NCI-H446 treated with DMSO at 0.1 percent for 48 hours (cell line): ENCODE measurements around the gene VGLL3.

Experiments
- DNase-seq: peaks from one replicate; lab custom pipeline; 2025; lab: John Stamatoyannopoulos, UW

The VGLL3 gene

GRCh38 chr3:86949850-86950249 is 41.1 kb downstream of the VGLL3 start:
- DNase-seq, result no peak

- DNase-seq, result no peak
These were observed 42.1 kb downstream of the VGLL3 start for GRCh38 chr3:86948822-86949221.

GRCh38 chr3:86942206-86942605 is 48.7 kb downstream of the VGLL3 start:
- DNase-seq, result no peak

- DNase-seq, result no peak
These were observed 52.4 kb downstream of the VGLL3 start for GRCh38 chr3:86938416-86939105.

- DNase-seq, result no peak
These were observed 53.6 kb downstream of the VGLL3 start for GRCh38 chr3:86937306-86937791.

GRCh38 chr3:86934851-86935250 is 56.1 kb downstream of the VGLL3 start:
- no peak for DNase-seq

- DNase-seq, result no peak
These were observed 60.1 kb downstream of the VGLL3 start for GRCh38 chr3:86930831-86931230.

GRCh38 chr3:86930181-86930580 is 60.8 kb downstream of the VGLL3 start:
- DNase-seq, result no peak

GRCh38 chr3:86929046-86929445 is 61.9 kb downstream of the VGLL3 start:
- DNase-seq, result no peak

- DNase-seq, result no peak
These were observed 67.9 kb downstream of the VGLL3 start for GRCh38 chr3:86923071-86923491.

GRCh38 chr3:86921971-86922680 is 68.8 kb downstream of the VGLL3 start:
- no peak for DNase-seq

GRCh38 chr3:86914670-86915069 is 76.3 kb downstream of the VGLL3 start:
- DNase-seq, result no peak

GRCh38 chr3:86913160-86913559 is 77.8 kb downstream of the VGLL3 start:
- DNase-seq, result no peak

GRCh38 chr3:86895202-86895601 is 95.7 kb downstream of the VGLL3 start:
- DNase-seq, result no peak

- DNase-seq, result no peak
These were observed 100.1 kb downstream of the VGLL3 start for GRCh38 chr3:86890741-86891396.
